ENCODE data around the gene EPX. TPM values are rescaled to one million over a fixed set of nuclear protein-coding genes. Genes with fewer than 3 reads are reported as not detected.

EPX gene
- total and polyA plus RNA-seq, 2 of the 4 experiments (the other 2 are of a cell fraction), result not detected

DNA sequence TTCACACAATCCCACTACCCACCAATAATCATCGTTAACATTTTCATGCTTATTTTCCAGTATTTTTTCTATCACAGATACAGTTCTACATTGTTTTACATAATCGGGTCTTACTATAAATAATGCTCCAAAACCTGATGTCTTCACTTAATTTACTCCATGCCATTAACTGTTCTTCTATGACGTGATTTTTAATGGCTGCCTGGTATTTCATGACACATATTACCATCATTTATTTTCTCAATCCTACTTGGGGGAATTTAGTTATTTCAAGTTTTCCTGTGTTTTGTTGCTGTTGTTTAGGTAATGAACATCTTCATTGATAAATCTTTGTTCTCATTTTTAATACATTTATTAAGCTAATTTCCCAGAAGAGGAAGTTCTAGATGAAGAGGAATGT, 60.6 kb downstream of the EPX start:
- H4K5ac ChIP-seq (ENCODE audit: low read depth, low read length), result no peak overlapping the region
- no peak overlapping the region for H3K23ac ChIP-seq (ENCODE audit: low read depth, low read length)
- in situ Hi-C loops (cut with MboI; ENCODE audit: low sequenced_read_pairs) (no loop called here), dilution Hi-C loops (cut with HindIII; ENCODE audit: low sequenced_read_pairs, unreplicated experiment) (no loop called here), intact Hi-C loops (cut with micrococcal nuclease) (no loop called here)
- no peak overlapping the region for H3K4ac ChIP-seq (ENCODE audit: low read depth, low read length)
- DNase-seq, result no peak
- no peak for ATAC-seq (ENCODE audit: low read depth)
- no peak overlapping the region for H3K56ac ChIP-seq (ENCODE audit: extremely low read depth, insufficient read depth, low read length)
- H3K9me1 ChIP-seq (ENCODE audit: insufficient read depth, low read length), result no peaks in the 10 kb centered on the region
- no peak overlapping the region for H2BK120ac ChIP-seq (ENCODE audit: low read depth, low read length)
- H2AK5ac ChIP-seq (ENCODE audit: low read depth, low read length), result no peak overlapping the region
- CTCF ChIA-PET, result no interaction called here
- no peaks in the 10 kb centered on the region for H3K9me3 ChIP-seq (ENCODE audit: control insufficient read depth, insufficient read depth, low read length)
- no peak overlapping the region for H3K9ac ChIP-seq (ENCODE audit: low read depth, low read length)
- H3K18ac ChIP-seq (ENCODE audit: low read depth, low read length), result no peak overlapping the region
- peaks cover 33% of the 10 kb centered on the region for H3K27me3 ChIP-seq (ENCODE audit: control insufficient read depth, insufficient read depth, low read length)
- no peak overlapping the region for H2BK20ac ChIP-seq (ENCODE audit: low read depth, low read length)
- WGBS, 2 experiments (ENCODE audit: extremely low coverage in 2 of 2, insufficient read length in 1 of 2), result 100% methylated on average over 1 of the region's 3 CpGs; no CpG with 5 or more reads in 1 of the 2 experiments
- no TSS peak for BruUV-seq (replicated peaks)
- H3K27ac ChIP-seq (ENCODE audit: insufficient read depth, low read length), result no peak overlapping the region
- no peaks in the 10 kb centered on the region for H3K4me1 ChIP-seq (ENCODE audit: control insufficient read depth, insufficient read depth, low read length)
- H3K79me1 ChIP-seq (ENCODE audit: low read depth in 1 of 2, low read length in 2 of 2), result no peaks in the 10 kb centered on the region
- H4K91ac ChIP-seq (ENCODE audit: insufficient read depth, low read depth, low read length), result no peak overlapping the region
- no peak overlapping the region for H2BK5ac ChIP-seq (ENCODE audit: low read depth, low read length, poor library complexity, severe bottlenecking)
- no peak overlapping the region for H3K14ac ChIP-seq (replicated peaks; ENCODE audit: low read depth, low read length)
- H3K4me2 ChIP-seq (ENCODE audit: low read depth, low read length), result no peak overlapping the region
- H2AK9ac ChIP-seq (replicated peaks; ENCODE audit: low read depth, low read length, poor library complexity), result no peak overlapping the region
- H4K20me1 ChIP-seq (ENCODE audit: insufficient read depth, low read length), result no peaks in the 10 kb centered on the region
- TF ChIP-seq MAZ (IDR thresholded peaks at IDR 0.05; ENCODE audit: borderline replicate concordance, low read depth, low read length) (no peak), BHLHE40 (IDR thresholded peaks at IDR 0.05; ENCODE audit: low read depth, low read length) (no peak), POLR2A (IDR thresholded peaks at IDR 0.05; ENCODE audit: low read depth, low read length) (no peak), NFE2L2 (IDR thresholded peaks at IDR 0.05; ENCODE audit: low read depth, low read length) (no peak), SMC3 (IDR thresholded peaks at IDR 0.05; ENCODE audit: low read depth, low read length) (no peak), CHD1 (IDR thresholded peaks at IDR 0.05; ENCODE audit: low read depth, low read length) (no peak), RAD21 (IDR thresholded peaks at IDR 0.05; ENCODE audit: low read length) (no peak), RFX5 (IDR thresholded peaks at IDR 0.05; ENCODE audit: low read depth, low read length) (no peak), MXI1 (IDR thresholded peaks at IDR 0.05; ENCODE audit: borderline replicate concordance, low read depth, low read length) (no peak), FOS (IDR thresholded peaks at IDR 0.05; ENCODE audit: low read depth, low read length) (no peak), MAFK (IDR thresholded peaks at IDR 0.05; ENCODE audit: low read depth, low read length) (no peak), RCOR1 (IDR thresholded peaks at IDR 0.05; ENCODE audit: insufficient replicate concordance, low read length) (no peak), CEBPB (IDR thresholded peaks at IDR 0.05; ENCODE audit: low read depth, low read length) (no peak)
- TF ChIP-seq, protein P1, sequence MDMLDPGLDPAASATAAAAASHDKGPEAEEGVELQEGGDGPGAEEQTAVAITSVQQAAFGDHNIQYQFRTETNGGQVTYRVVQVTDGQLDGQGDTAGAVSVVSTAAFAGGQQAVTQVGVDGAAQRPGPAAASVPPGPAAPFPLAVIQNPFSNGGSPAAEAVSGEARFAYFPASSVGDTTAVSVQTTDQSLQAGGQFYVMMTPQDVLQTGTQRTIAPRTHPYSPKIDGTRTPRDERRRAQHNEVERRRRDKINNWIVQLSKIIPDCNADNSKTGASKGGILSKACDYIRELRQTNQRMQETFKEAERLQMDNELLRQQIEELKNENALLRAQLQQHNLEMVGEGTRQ (IDR thresholded peaks at IDR 0.05; ENCODE audit: low read depth, low read length), result no peak
- TF ChIP-seq, protein P2, sequence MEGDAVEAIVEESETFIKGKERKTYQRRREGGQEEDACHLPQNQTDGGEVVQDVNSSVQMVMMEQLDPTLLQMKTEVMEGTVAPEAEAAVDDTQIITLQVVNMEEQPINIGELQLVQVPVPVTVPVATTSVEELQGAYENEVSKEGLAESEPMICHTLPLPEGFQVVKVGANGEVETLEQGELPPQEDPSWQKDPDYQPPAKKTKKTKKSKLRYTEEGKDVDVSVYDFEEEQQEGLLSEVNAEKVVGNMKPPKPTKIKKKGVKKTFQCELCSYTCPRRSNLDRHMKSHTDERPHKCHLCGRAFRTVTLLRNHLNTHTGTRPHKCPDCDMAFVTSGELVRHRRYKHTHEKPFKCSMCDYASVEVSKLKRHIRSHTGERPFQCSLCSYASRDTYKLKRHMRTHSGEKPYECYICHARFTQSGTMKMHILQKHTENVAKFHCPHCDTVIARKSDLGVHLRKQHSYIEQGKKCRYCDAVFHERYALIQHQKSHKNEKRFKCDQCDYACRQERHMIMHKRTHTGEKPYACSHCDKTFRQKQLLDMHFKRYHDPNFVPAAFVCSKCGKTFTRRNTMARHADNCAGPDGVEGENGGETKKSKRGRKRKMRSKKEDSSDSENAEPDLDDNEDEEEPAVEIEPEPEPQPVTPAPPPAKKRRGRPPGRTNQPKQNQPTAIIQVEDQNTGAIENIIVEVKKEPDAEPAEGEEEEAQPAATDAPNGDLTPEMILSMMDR (conservative IDR thresholded peaks at IDR 0.05; ENCODE audit: low read depth, low read length), result no peak
- TF ChIP-seq, protein P3, sequence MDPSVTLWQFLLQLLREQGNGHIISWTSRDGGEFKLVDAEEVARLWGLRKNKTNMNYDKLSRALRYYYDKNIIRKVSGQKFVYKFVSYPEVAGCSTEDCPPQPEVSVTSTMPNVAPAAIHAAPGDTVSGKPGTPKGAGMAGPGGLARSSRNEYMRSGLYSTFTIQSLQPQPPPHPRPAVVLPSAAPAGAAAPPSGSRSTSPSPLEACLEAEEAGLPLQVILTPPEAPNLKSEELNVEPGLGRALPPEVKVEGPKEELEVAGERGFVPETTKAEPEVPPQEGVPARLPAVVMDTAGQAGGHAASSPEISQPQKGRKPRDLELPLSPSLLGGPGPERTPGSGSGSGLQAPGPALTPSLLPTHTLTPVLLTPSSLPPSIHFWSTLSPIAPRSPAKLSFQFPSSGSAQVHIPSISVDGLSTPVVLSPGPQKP (IDR thresholded peaks at IDR 0.05; ENCODE audit: borderline replicate concordance, low read depth, low read length), result no peak
- H3K4me3 ChIP-seq (ENCODE audit: insufficient read depth, low read depth, low read length), result no peak overlapping the region
- H2BK15ac ChIP-seq (ENCODE audit: low read depth, low read length), result no peak overlapping the region
- POLR2A ChIA-PET (ENCODE audit: unreplicated experiment), result no interaction called here
- H4K8ac ChIP-seq (ENCODE audit: low read depth in 2 of 2, low read length in 2 of 2), result no peak overlapping the region
- H3K36me3 ChIP-seq (ENCODE audit: control insufficient read depth, insufficient read depth, low read length), result no peaks in the 10 kb centered on the region
- H2AFZ ChIP-seq (replicated peaks; ENCODE audit: low read length, poor library complexity), result no peak overlapping the region
